GM12801 (cell line): ENCODE results near the gene RFESD.

Source experiments
- CTCF ChIP-seq: IDR thresholded peaks from one replicate; pipeline ENCODE4 v1.5.1; 2011; ENCODE audit warnings: control low read depth; ENCODE audit not compliant: insufficient read length; ENCODE audit errors: extremely low read depth

Gene RFESD

DNA sequence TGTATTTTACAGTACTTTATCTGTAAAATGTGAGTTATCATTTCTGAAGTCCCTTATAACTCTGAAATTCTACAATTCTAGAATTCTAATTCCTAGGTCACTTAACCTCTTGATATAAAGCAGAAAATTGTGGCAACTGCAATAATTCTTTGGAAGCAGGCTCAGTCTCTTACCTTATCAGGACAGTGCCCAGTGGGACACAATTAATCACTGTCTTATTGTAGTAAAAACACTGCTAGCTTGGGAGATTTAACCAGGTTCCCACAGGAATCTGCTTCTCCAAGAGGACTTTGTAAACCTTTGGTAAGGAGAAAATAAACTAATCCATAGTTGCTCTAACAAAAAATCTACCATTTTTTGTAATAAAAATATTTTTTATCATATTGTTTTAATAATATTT, 54.5 kb downstream of the RFESD start:
- TF ChIP-seq CTCF = no peak

DNA sequence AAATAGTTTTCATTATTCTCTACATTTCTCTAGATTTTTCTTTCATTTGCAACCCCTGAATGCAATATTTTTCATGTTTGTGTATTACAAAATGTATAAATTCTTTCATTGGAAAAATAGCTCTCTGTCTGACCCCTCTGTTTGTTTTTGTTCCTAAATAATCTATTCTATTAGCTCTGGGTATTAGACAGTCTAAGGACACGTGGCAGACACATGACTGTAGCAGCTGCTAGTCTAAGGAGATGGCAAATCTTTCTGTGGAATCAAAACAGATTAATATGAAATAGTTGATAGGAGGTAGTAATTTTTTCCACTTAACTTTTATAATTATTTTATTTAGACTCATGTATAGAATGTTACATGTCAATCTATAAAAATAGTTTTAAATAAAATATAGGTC, 57.6 kb downstream of the RFESD start:
- no peak for TF ChIP-seq CTCF

DNA sequence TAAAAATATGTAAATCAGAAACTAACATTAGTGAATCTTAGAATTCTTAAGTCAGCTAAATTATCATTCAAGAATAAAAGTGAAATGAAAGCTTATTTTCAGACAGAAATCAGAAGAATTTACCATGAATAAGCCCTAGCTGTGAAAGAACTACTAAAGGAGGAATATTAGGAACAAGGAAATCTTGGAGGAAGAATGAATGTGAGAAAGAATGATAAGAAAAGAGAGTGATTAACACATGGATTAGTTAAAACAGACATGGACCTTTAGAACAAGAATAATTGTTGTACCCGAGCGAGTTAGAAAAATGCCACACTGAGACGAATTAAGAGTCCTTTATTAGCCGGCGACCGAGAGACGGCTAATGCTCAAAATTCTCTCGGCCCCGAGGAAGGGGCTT, 60.5 kb downstream of the RFESD start:
- no peak for TF ChIP-seq CTCF
